Measurements from ENCODE around the gene FAM237B.

DNA sequence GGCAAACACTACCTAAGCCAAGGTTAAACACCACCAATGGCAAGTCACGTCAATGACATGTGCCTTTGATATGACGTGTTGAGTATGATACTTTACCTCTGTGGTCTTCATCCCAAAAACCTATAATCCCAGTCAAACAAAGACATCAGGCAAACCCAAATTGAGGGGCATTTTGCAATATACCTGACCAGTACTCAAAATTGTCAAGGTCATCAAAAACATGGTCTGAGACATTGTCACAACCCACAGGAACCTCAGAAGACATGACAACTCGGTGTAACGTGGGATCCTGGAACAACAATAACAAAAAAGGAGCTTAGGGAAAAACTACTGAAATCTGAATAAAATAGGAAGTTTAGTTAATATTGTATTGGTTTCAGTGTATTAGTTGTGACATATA, 7.2 kb downstream of the FAM237B start:
- TF ChIP-seq, protein P1, sequence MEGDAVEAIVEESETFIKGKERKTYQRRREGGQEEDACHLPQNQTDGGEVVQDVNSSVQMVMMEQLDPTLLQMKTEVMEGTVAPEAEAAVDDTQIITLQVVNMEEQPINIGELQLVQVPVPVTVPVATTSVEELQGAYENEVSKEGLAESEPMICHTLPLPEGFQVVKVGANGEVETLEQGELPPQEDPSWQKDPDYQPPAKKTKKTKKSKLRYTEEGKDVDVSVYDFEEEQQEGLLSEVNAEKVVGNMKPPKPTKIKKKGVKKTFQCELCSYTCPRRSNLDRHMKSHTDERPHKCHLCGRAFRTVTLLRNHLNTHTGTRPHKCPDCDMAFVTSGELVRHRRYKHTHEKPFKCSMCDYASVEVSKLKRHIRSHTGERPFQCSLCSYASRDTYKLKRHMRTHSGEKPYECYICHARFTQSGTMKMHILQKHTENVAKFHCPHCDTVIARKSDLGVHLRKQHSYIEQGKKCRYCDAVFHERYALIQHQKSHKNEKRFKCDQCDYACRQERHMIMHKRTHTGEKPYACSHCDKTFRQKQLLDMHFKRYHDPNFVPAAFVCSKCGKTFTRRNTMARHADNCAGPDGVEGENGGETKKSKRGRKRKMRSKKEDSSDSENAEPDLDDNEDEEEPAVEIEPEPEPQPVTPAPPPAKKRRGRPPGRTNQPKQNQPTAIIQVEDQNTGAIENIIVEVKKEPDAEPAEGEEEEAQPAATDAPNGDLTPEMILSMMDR (IDR thresholded peaks at IDR 0.05; ENCODE audit: low read depth, low read length) = no peak
- TF ChIP-seq EZH2phosphoT487 (IDR thresholded peaks at IDR 0.05; ENCODE audit: low read depth) = no peak
